Activated T-helper 2 cell treated with anti-CD3 and anti-CD28 coated beads, Interferon-gamma antibody, Interleukin-2, Interleukin-4, amounts not matched to agents 10 μg/mL and 5 μg/mL and 100 μg/mL, durations not matched to agents 14 hours and 24 hours and 36 hours (primary cell): ENCODE measurements around the gene ARHGAP23. TPM values are rescaled to one million over a fixed set of nuclear protein-coding genes. Genes with fewer than 3 reads are reported as not detected.
A peak's percentile ranks its signal among the peaks of the same experiment; 100 is the strongest.
"Not testable (repeated sequence)": the region's sequence is repeated elsewhere in the genome, so short reads cannot be mapped to it uniquely, and the experiment has no call there.

Source experiments
- DNase-seq: peaks from one replicate; pipeline ENCODE4 v3.0.0; 2021; ENCODE audit warnings: low spot score
- H3K27ac Mint-ChIP-seq: one replicate; pipeline ENCODE4 v1.8.0; 2021; ENCODE audit warnings: mixed read lengths
- H3K27me3 Mint-ChIP-seq: one replicate; pipeline ENCODE4 v1.8.0; 2021; ENCODE audit warnings: low read depth, mixed read lengths
- H3K36me3 Mint-ChIP-seq: one replicate; pipeline ENCODE4 v1.8.0; 2021; ENCODE audit warnings: low read depth, mixed read lengths
- H3K4me1 Mint-ChIP-seq: one replicate; pipeline ENCODE4 v1.8.0; 2021; ENCODE audit warnings: low read depth, mixed read lengths
- H3K4me3 Mint-ChIP-seq: one replicate; pipeline ENCODE4 v1.8.0; 2021; ENCODE audit warnings: low read depth, mild to moderate bottlenecking, moderate library complexity, mixed read lengths
- H3K9me3 Mint-ChIP-seq: one replicate; pipeline ENCODE4 v1.8.0; 2021; ENCODE audit warnings: mixed read lengths
- intact Hi-C: fragments of 100-400 bp; cut with micrococcal nuclease; formaldehyde crosslinking; loops from one replicate; pipeline ENCODE4 v1.15.1; 2023
- total RNA-seq: library from RNA; stranded (reverse); gene quantifications from 2 replicates; pipeline ENCODE4 v1.2.3, GENCODE V29; 2022

The ARHGAP23 gene
- total RNA-seq, 1 donor from 2014 or later, result 1.2 TPM

GRCh38 chr17:38477951-38478350 is 49.7 kb downstream of the ARHGAP23 start:
- H3K27me3 Mint-ChIP-seq, H3K9me3 Mint-ChIP-seq, intact Hi-C loops, H3K36me3 Mint-ChIP-seq, H3K27ac Mint-ChIP-seq, H3K4me3 Mint-ChIP-seq, H3K4me1 Mint-ChIP-seq, DNase-seq: not testable (repeated sequence)

GRCh38 chr17:38478667-38479066 is 50.4 kb downstream of the ARHGAP23 start:
- intact Hi-C loops, H3K4me1 Mint-ChIP-seq, H3K4me3 Mint-ChIP-seq, H3K36me3 Mint-ChIP-seq, H3K27ac Mint-ChIP-seq, H3K9me3 Mint-ChIP-seq, DNase-seq, H3K27me3 Mint-ChIP-seq: not testable (repeated sequence)

GRCh38 chr17:38482039-38482699 is 53.9 kb downstream of the ARHGAP23 start:
- intact Hi-C loops, result loop anchor here (10.0 kb wide), 1 partner anchor 137 kb away; the partner anchor contains the start of gene GPR179
- H3K27me3 Mint-ChIP-seq, H3K4me1 Mint-ChIP-seq, DNase-seq, H3K27ac Mint-ChIP-seq, H3K9me3 Mint-ChIP-seq, H3K4me3 Mint-ChIP-seq, H3K36me3 Mint-ChIP-seq: not testable (repeated sequence)

- intact Hi-C loops, result loop anchor here (10.0 kb wide), 1 partner anchor 138 kb away; the partner anchor contains the start of gene GPR179
- not testable (repeated sequence) for H3K27ac Mint-ChIP-seq
Measured at GRCh38 chr17:38482700-38483043, 54.4 kb downstream of the ARHGAP23 start.

GRCh38 chr17:38484242-38485145 is 56.2 kb downstream of the ARHGAP23 start:
- H3K27me3 Mint-ChIP-seq, H3K36me3 Mint-ChIP-seq, H3K27ac Mint-ChIP-seq, H3K4me1 Mint-ChIP-seq, H3K4me3 Mint-ChIP-seq, H3K9me3 Mint-ChIP-seq: not testable (repeated sequence)
- intact Hi-C loops, result loop anchor here (2.0 to 10.0 kb wide), 2 partner anchors 62 to 140 kb away; partner anchors contain the start of gene GPR179
- DNase-seq, result peak; percentile 49

More at GRCh38 chr17:38482700-38483043, 54.4 kb downstream of the ARHGAP23 start:
- not testable (repeated sequence) for H3K4me3 Mint-ChIP-seq, H3K27me3 Mint-ChIP-seq, H3K4me1 Mint-ChIP-seq, H3K36me3 Mint-ChIP-seq, H3K9me3 Mint-ChIP-seq, DNase-seq

- Mint-ChIP-seq H3K27me3 (peaks cover 4% of the 10 kb centered on the region), H3K4me3 (no peak overlapping the region), H3K9me3 (no peaks in the 10 kb centered on the region), H3K4me1 (peaks cover 5% of the 10 kb centered on the region), H3K36me3 (no peaks in the 10 kb centered on the region), H3K27ac (no peak overlapping the region)
- intact Hi-C loops, result loop anchor here (2.0 to 10.0 kb wide), 2 partner anchors 62 to 140 kb away; partner anchors contain the start of gene GPR179
- no peak for DNase-seq
Measured at GRCh38 chr17:38485146-38485468, 56.8 kb downstream of the ARHGAP23 start.

- intact Hi-C loops, result loop anchor here (2.0 to 10.0 kb wide), 2 partner anchors 63 to 141 kb away; partner anchors contain the start of gene GPR179
- H3K4me1 Mint-ChIP-seq, H3K4me3 Mint-ChIP-seq, H3K36me3 Mint-ChIP-seq, H3K27ac Mint-ChIP-seq, H3K27me3 Mint-ChIP-seq, DNase-seq, H3K9me3 Mint-ChIP-seq: not testable (repeated sequence)
Measured at GRCh38 chr17:38485681-38486298, 57.5 kb downstream of the ARHGAP23 start.

GRCh38 chr17:38489774-38490173 is 61.5 kb downstream of the ARHGAP23 start:
- H3K4me1 Mint-ChIP-seq, H3K4me3 Mint-ChIP-seq, H3K36me3 Mint-ChIP-seq, H3K9me3 Mint-ChIP-seq, DNase-seq, H3K27ac Mint-ChIP-seq, H3K27me3 Mint-ChIP-seq: not testable (repeated sequence)
- intact Hi-C loops, result loop anchor here (10.0 kb wide), 1 partner anchor 145 kb away; the partner anchor contains the start of gene GPR179

- intact Hi-C loops, result loop anchor here (1.0 to 2.0 kb wide), 4 partner anchors 45 to 176 kb away; no protein-coding TSS in a partner anchor
- not testable (repeated sequence) for H3K9me3 Mint-ChIP-seq, H3K27ac Mint-ChIP-seq, H3K27me3 Mint-ChIP-seq, H3K4me1 Mint-ChIP-seq, H3K4me3 Mint-ChIP-seq, DNase-seq, H3K36me3 Mint-ChIP-seq
Measured at GRCh38 chr17:38491346-38492066, 63.2 kb downstream of the ARHGAP23 start.

GRCh38 chr17:38492067-38493040 is 64.1 kb downstream of the ARHGAP23 start:
- H3K36me3 Mint-ChIP-seq, H3K9me3 Mint-ChIP-seq, H3K4me1 Mint-ChIP-seq, H3K27ac Mint-ChIP-seq, H3K4me3 Mint-ChIP-seq, H3K27me3 Mint-ChIP-seq: not testable (repeated sequence)
- peak; percentile 84 for DNase-seq
- intact Hi-C loops, result loop anchor here (1.0 to 2.0 kb wide), 4 partner anchors 44 to 175 kb away; no protein-coding TSS in a partner anchor

GRCh38 chr17:38494152-38494551 is 65.9 kb downstream of the ARHGAP23 start:
- intact Hi-C loops, H3K4me3 Mint-ChIP-seq, H3K27ac Mint-ChIP-seq, H3K4me1 Mint-ChIP-seq, H3K36me3 Mint-ChIP-seq, H3K9me3 Mint-ChIP-seq, H3K27me3 Mint-ChIP-seq, DNase-seq: not testable (repeated sequence)
